Measurements from ENCODE around the gene RNF123. TPM values are rescaled to one million over a fixed set of nuclear protein-coding genes. Genes with fewer than 3 reads are reported as not detected.

RNF123 gene
- total and polyA plus RNA-seq, 2 donors (not counting 3 experiments of a cell fraction or from before 2014, with no cell fraction given) = 43.4 to 59.3 TPM

DNA sequence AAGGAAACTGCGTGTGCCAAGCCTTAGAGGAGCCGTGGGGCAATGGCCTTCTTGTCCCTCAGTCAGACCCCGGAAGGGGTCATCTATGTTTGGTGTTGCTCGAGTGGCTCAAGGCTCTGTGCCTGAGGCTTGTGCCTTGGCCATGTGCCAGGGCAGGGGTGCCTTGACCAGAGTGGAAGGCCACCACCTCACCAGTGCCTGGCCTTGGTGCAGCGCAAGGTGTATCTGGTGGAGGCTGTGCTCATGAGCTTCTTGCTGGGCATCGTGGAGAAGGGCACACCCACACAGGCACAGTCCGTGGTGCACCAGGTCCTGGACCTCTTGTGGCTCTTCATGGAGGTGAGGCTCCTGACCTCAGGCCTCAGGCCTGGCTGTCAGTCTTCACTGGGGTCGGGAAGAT is 10.7 kb downstream of the RNF123 start:
- dilution Hi-C loops (cut with MboI; ENCODE audit: extremely low pct_ligation_motif_present, low sequenced_read_pairs) = no loop called here
- Histone ChIP-seq H3K27me3 (ENCODE audit: control insufficient read depth in 2 of 2, insufficient read depth in 2 of 2, low read length in 2 of 2) (no peaks in the 10 kb centered on the region), H3K4me2 (ENCODE audit: insufficient read depth, low read length) (no peak overlapping the region)

More for the DNA sequence above, 10.7 kb downstream of the RNF123 start:
- Histone ChIP-seq H3K4me3 (replicated peaks in 1 of 3; ENCODE audit: insufficient read depth in 1 of 3, low read depth in 1 of 3, low read length in 3 of 3) (no peak overlapping the region), H3K9ac (replicated peaks; ENCODE audit: extremely low read depth, insufficient read depth, low read length) (no peak overlapping the region), H2AFZ (ENCODE audit: low read depth, low read length) (no peak overlapping the region), H3K9me1 (replicated peaks; ENCODE audit: control insufficient read depth, extremely low read depth, insufficient read depth, low read length) (no peaks in the 10 kb centered on the region), H3K9me3 (replicated peaks; ENCODE audit: control insufficient read depth, insufficient read depth, low read length) (no peaks in the 10 kb centered on the region), H3K27ac (ENCODE audit: insufficient read depth, low read depth, low read length) (no peak overlapping the region), H4K20me1 (replicated peaks; ENCODE audit: control insufficient read depth, extremely low read depth, insufficient read depth, low read length) (no peaks in the 10 kb centered on the region), H3K79me2 (ENCODE audit: control insufficient read depth, insufficient read depth, low read length) (no peaks in the 10 kb centered on the region), H3K36me3 (ENCODE audit: control insufficient read depth in 2 of 2, extremely low read depth in 1 of 2, insufficient read depth in 2 of 2, low read length in 2 of 2) (peaks cover 0 to 33% of the 10 kb centered on the region in 2 experiments), H3K4me1 (ENCODE audit: control insufficient read depth, extremely low read depth, insufficient read depth, low read length) (peaks cover 5% of the 10 kb centered on the region)
- BruUV-seq (replicated peaks) = no TSS peak
- CTCF ChIA-PET = interaction anchor here (1.5 kb wide), 1 partner anchor 48 kb away, joined by 4 read pairs; no protein-coding TSS in a partner anchor
- FAIRE-seq = no peak
- POLR2A ChIA-PET = no interaction called here
- intact Hi-C loops (cut with micrococcal nuclease) = loop anchor here (5.0 kb wide), 1 partner anchor 102 kb away; the partner anchor contains the start of gene INKA1
- no peak for TF ChIP-seq MYC (IDR thresholded peaks at IDR 0.05; ENCODE audit: low read depth, low read length)
- TF ChIP-seq POLR2A (IDR thresholded peaks at IDR 0.05; ENCODE audit: low read depth, low read length) = no peak
- no peak for TF ChIP-seq POLR2AphosphoS5 (IDR thresholded peaks at IDR 0.05; ENCODE audit: insufficient read depth, low read depth, low read length)
- TF ChIP-seq EZH2 (IDR thresholded peaks at IDR 0.05; ENCODE audit: borderline replicate concordance, low read depth, low read length, severe bottlenecking) = no peak
- TF ChIP-seq MAX (IDR thresholded peaks at IDR 0.05; ENCODE audit: insufficient read depth, insufficient read length) = no peak
- no peak for TF ChIP-seq FOS (IDR thresholded peaks at IDR 0.05; ENCODE audit: borderline replicate concordance, insufficient read depth, low read length)
- TF ChIP-seq GATA2 (IDR thresholded peaks at IDR 0.05; ENCODE audit: insufficient read depth, insufficient read length, low read depth, low read length) = no peak
- no peak for TF ChIP-seq JUN (IDR thresholded peaks at IDR 0.05; ENCODE audit: borderline replicate concordance, insufficient read depth, insufficient read length, low read depth)
- no peak for TF ChIP-seq CTCF (IDR thresholded peaks at IDR 0.05; ENCODE audit: extremely low read depth in 1 of 2, insufficient read depth in 1 of 2, low read depth in 1 of 2, low read length in 2 of 2)
- no peak for DNase-seq (ENCODE audit: low read depth, low spot score)
